HG03066 (cell line): ENCODE measurements around the gene ORMDL2.
A peak's percentile ranks its signal among the peaks of the same experiment; 100 is the strongest.
"Not testable (repeated sequence)": the region's sequence is repeated elsewhere in the genome, so short reads cannot be mapped to it uniquely, and the experiment has no call there.

Source experiments
- ATAC-seq: cut with Tn5 transposase; IDR thresholded peaks from one replicate; pipeline ENCODE4 v1.9.1; 2021; ENCODE audit warnings: low read depth; ENCODE audit not compliant: unreplicated experiment

Gene ORMDL2

DNA sequence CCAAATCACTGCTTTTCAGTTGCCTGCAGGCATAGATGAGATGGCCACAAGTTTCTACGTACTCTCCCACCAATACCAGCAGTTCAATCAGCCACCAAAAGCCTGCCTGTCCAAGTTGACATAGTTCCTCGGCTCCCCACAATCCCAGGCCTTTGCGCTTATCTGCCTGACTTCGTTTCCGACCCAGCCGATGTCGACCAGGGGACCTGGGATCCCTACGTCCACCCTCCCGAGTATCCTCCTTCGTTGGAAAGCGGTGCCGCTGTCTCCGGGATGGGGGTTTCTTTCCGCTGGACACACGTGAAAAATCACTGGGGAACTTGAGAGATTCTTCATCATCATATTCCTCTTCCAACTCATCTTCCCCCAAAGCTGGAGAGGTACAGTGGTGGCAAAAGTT is 10.0 kb downstream of the ORMDL2 start:
- ATAC-seq: no peak

DNA sequence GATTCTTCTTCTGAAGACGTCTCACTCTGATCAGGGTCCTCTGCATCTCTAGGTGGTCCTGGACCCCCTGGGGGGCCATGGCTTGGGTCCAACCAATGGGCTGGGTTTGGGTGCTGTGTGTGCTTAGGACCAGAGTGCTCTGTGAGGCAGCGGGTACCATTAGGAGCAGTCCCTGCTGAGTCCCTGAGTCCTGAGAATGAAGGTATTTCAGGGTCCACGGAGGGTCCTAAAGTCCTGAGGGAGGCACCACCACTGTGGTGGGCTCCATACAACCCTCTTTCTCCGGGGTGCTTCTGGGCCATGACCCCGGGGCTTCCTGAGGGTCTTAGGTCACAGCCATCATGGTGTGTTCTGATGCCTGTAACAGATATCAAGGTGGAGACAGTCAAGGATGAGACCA is 10.5 kb downstream of the ORMDL2 start:
- no peak for ATAC-seq

DNA sequence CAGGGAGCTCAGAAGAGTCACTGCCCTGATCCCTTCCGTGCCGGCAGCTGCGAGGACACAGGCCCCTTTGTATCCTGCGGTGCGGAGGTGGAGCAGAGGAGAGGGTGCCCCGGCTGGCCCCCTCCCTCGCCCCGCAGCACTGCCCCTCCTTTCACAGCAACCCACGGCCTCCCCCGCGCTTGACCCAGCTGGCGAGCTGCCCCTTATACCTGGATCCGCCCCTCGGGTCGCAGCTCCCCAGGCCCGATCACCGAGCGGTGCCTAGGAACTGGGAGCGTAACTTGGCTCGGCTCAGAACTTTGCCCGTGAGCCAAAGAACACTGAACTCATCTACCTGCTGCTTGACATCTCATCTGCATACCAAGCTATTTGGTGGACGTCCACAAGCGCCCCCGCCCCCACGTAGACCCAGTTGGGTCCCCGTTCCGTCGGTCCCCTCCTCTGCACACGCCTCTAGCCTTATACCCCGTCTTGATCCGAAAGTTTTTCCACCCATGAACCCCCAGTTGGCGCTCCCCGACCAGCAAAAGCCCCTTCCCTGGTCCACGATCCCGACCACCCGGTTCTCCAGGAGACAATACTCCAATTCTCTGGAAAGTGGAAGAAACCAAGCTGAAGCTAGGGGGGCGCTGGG is 12.2 kb downstream of the ORMDL2 start:
- ATAC-seq: peak; percentile 34

- no peak for ATAC-seq
Observed at GRCh38 chr12:55830601-55831446, 13.0 kb downstream of the ORMDL2 start.

DNA sequence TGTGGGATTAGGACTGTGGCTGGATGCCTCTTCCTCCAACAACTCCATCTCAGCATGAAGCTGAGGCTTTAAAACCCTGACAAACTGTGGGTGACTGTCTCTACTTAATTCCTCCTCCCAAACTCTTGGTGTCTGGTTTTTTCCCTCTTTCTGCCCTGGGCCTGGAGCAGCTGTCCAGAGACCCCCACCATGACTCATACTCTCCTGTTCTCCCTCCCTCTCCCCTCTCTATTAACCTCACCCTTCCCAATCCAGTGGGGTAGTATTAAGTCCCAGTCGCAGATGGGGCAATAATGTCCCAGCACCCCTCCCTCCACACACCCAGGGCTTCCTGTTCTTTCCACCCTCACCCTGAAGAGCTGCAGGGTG is 13.6 kb downstream of the ORMDL2 start:
- ATAC-seq: no peak

- ATAC-seq: no peak
Observed at GRCh38 chr12:55833056-55833455, 15.2 kb downstream of the ORMDL2 start.

- ATAC-seq: not testable (repeated sequence)
Observed at GRCh38 chr12:55834400-55834799, 16.6 kb downstream of the ORMDL2 start.

DNA sequence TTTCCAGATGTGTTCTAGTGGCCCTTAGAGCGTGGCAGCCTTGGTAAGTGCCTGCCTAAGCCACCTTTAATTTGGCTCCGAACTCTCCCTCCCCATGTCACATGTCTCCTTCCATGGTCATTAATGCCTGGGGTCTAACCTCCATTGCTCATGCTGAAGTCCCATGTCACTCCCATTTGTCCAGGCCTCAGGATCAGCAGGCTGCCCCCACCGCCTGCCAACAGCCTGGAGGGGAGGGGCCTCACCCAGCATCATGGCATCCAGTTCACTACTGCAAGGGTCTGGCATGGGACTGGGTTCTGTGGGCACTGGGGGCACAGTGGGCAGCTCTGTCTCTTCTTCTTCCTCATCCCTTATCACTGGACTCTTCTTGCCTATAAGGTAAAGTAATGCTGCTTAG is 20.5 kb downstream of the ORMDL2 start:
- no peak for ATAC-seq

GRCh38 chr12:55839345-55840140 is 21.7 kb downstream of the ORMDL2 start:
- ATAC-seq: no peak

GRCh38 chr12:55840581-55841351 is 22.9 kb downstream of the ORMDL2 start:
- ATAC-seq: no peak

- no peak for ATAC-seq
Observed at GRCh38 chr12:55842681-55843429, 25.0 kb downstream of the ORMDL2 start, which contains the start of gene MMP19. Gene MMP19, minus strand, starts transcription at chr12:55842936. Its CDS starts 106 bp downstream, at chr12:55842830.

- no peak for ATAC-seq
Observed at GRCh38 chr12:55843431-55843830, 25.6 kb downstream of the ORMDL2 start.

DNA sequence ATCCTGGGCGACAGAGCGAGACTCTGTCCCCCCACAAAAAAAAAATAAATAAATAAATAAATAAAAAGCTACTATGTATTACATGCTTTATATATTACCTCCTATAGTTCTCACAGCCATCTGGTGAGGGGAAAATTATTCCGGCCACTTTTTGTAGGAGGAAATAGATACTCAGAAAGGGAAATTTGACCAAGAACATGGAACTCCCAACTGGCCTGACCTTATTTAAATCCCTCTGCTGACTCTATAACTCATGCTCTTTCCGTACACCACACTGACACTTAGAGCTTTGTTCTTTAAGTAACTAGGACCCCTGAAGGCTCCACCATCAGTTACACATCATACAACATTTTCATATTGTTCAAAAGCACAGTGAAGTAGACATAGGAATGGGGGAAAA is 27.1 kb downstream of the ORMDL2 start:
- ATAC-seq: no peak

DNA sequence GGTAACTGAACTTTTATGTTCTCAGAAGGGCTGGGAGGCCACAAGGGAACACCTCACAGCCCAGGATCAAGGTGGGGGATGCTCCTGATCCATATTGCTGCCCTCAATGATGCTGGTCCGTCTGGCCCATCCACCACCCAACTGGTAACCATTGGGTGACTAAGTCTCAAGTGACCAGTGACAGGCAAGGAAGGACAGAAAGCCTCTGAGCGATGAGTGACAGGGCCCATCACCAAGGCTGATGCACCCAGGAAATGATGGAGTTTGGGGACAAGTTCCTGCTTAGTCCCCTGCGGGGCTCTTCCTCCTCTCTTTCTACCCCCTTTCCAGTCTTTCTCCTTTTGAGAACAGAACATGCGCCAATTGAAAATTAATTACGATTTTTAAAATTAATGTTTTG is 27.5 kb downstream of the ORMDL2 start:
- no peak for ATAC-seq

- no peak for ATAC-seq
Observed at GRCh38 chr12:55845785-55846496, 28.1 kb downstream of the ORMDL2 start.

GRCh38 chr12:55847033-55847432 is 29.2 kb downstream of the ORMDL2 start:
- ATAC-seq: no peak

DNA sequence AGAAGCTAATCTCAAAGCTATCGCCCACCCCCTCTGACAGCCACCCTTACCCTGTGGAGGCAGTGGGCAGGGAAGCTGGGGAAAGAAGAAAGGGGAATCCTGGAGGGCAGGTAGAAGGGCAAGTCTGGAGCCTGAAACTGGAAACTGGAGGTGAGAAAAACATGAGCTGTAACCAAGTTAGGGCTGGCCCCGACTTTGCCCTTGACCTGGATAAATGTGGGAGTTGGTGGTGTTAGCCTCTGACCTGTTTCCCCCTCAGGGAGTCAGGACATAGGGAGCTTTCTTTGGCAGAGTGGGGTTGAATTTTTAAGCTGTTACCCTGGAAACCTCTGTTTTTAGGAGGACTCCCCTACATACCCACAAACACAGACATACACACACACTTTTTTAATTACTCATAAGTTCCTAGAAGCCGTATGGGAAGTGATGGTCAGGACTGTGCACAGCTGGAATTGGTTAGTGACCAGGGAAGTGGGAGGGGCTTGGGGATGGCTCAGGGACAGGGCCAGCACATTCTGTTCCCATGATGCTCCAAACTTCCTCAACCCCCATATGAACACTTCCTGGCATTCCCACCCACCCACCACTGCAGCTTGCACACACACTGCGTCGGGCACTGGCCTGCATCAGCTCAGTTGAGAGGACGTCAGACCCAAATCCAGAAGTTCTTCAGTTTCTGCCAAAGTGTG is 29.9 kb downstream of the ORMDL2 start:
- ATAC-seq: no peak

DNA sequence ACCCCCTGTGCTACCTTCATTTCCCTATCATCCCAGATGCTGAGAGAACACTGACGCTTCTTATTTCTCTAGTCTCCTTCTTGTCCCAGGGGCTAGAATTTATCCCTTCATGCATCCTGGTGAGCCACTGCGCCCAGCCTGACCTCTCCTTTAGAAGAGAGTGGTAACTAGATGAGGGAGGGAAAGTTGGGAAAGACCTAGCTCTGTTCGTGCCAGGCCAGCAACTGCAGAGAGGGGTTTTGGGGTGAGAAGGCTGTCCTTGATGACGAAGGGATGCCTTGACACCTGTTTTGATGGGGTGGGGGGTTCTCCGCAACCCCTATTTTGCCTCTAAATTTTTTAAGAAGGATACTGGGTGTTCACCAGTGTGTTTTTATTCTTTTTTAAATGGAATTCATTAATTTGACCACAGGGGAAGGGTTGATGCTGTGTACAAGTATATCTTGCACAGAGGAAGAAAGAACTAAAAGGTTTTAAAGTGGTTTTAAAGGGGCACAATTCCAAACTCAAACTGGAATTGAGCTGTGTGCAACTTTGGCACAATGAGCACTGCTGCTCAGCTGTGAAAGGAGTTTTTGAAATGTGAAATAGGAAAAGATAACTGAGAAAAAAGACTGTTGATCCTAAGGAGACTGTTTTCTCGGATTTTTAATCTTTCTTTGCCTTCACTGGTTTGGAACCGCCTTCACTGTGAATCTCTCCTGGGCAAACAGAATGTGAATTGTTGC is 31.9 kb downstream of the ORMDL2 start:
- no peak for ATAC-seq
